SU-DHL-6 (cell line): Measurements from ENCODE around the gene IQSEC2.

Experiments used
- H2AFZ ChIP-seq: fragments of 200-600 bp; sonication (generic); 2 replicates; pipeline ENCODE4 v1.6.1; 2014; ENCODE audit warnings: low read depth, mild to moderate bottlenecking, moderate library complexity, mixed read lengths, antibody characterized with exemption, low read length; ENCODE audit not compliant: severe bottlenecking
- H3F3A ChIP-seq: fragments of 200-600 bp; shearing (Covaris generic); 2 replicates; pipeline ENCODE4 v1.6.0; 2016; ENCODE audit warnings: antibody characterized with exemption, mild to moderate bottlenecking; ENCODE audit not compliant: insufficient read depth
- H3K27ac ChIP-seq: fragments of 200-600 bp; sonication (generic); 2 replicates; pipeline ENCODE4 v1.5.1; 2016; ENCODE audit warnings: low read depth, mild to moderate bottlenecking, low read length, moderate library complexity, mixed read lengths
- H3K27me3 ChIP-seq: fragments of 200-600 bp; sonication (generic), shearing (Covaris generic); 2 replicates; pipeline ENCODE4 v1.6.0; 2014; ENCODE audit warnings: mild to moderate bottlenecking, low read length
- H3K36me3 ChIP-seq: fragments of 200-600 bp; sonication (generic); 2 replicates; pipeline ENCODE4 v1.6.1; 2014; ENCODE audit warnings: mild to moderate bottlenecking, low read length, mixed read lengths
- H3K4me2 ChIP-seq: fragments of 300-600, 200-600 bp; shearing (Covaris generic), sonication (generic); 2 replicates; pipeline ENCODE4 v1.6.0; 2014; ENCODE audit warnings: low read length, low read depth, mild to moderate bottlenecking; ENCODE audit not compliant: poor library complexity, severe bottlenecking
- H3K4me3 ChIP-seq: fragments of 200-600 bp; sonication (generic); 2 replicates; pipeline ENCODE4 v1.5.1; 2014; ENCODE audit warnings: antibody characterized with exemption, low read length, mild to moderate bottlenecking, mixed read lengths; ENCODE audit not compliant: insufficient read depth, poor library complexity, severe bottlenecking
- H3K79me2 ChIP-seq: fragments of 200-600 bp; sonication (generic); 2 replicates; pipeline ENCODE4 v1.6.1; 2014; ENCODE audit warnings: mild to moderate bottlenecking, low read length, moderate library complexity; ENCODE audit not compliant: insufficient read depth
- H3K9ac ChIP-seq: fragments of 200-600 bp; sonication (generic); 2 replicates; pipeline ENCODE4 v1.7.0; 2014; ENCODE audit warnings: mild to moderate bottlenecking, low read length
- H3K9me2 ChIP-seq: fragments of 200-600 bp; sonication (generic); replicated peaks from 2 replicates; pipeline ENCODE4 v1.6.1; 2014; ENCODE audit warnings: low read length; ENCODE audit not compliant: insufficient read depth
- H3K9me3 ChIP-seq: fragments of 200-600 bp; sonication (generic); 2 replicates; pipeline ENCODE4 v1.6.1; 2014; ENCODE audit warnings: low read length, mixed read lengths; ENCODE audit not compliant: insufficient read depth
- H4K20me1 ChIP-seq: fragments of 200-600 bp; sonication (generic); 2 replicates; pipeline ENCODE4 v1.6.1; 2014; ENCODE audit warnings: low read depth, mild to moderate bottlenecking, antibody characterized with exemption, low read length, moderate library complexity, mixed read lengths
- CTCF ChIP-seq: fragments of 200-600 bp; sonication (generic); IDR thresholded peaks from one replicate; pipeline ENCODE4 v1.5.1; 2017; ENCODE audit warnings: antibody characterized with exemption, mild to moderate bottlenecking, low read length, moderate library complexity; ENCODE audit not compliant: insufficient read depth, poor library complexity, severe bottlenecking
- EZH2phosphoT487 ChIP-seq: fragments of 200-600 bp; sonication (generic), shearing (Covaris generic); conservative IDR thresholded peaks from 2 replicates; pipeline ENCODE4 v1.6.1; 2018; ENCODE audit warnings: mild to moderate bottlenecking, antibody characterized with exemption, low read length, moderate library complexity, mixed read lengths

The IQSEC2 gene

DNA sequence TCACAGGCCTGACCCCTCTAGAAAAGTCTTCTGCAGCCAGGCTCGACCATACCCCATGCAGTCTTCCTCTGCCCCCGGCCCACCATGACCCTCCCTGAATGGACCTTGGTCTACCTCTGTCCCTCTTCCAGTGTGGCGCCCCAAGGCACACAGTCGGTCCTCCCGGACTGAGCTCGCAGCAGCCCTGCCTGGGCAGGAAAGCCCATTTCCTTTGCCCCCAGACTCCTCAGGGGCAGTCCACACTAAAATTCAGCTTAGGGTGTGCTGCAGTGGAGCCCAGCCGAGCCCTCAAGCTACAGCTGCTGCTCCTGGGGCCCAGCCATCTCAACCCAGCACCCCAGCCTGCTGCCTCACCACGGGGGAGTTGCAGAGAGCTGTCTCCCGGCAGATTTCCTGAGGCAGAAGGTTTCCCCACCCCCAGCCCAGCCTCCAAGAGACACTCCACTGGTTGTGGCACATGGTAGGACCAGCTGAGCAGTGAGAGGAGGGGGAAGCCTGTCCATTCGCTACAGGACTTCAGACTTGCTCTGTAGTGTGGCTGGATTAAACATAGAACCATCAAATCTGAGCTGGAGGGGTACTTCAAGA, 37.5 kb upstream of the IQSEC2 start:
- H3K9ac ChIP-seq = no peak overlapping the region
- H3K9me2 ChIP-seq = no peaks in the 10 kb centered on the region
- H4K20me1 ChIP-seq = no peaks in the 10 kb centered on the region
- no peaks in the 10 kb centered on the region for H3K36me3 ChIP-seq
- no peak for TF ChIP-seq CTCF
- H3K79me2 ChIP-seq = no peaks in the 10 kb centered on the region
- H3K9me3 ChIP-seq = no peaks in the 10 kb centered on the region
- H3K27me3 ChIP-seq = no peaks in the 10 kb centered on the region
- no peak overlapping the region for H2AFZ ChIP-seq
- H3K27ac ChIP-seq = no peak overlapping the region
- H3K4me3 ChIP-seq = no peak overlapping the region
- H3F3A ChIP-seq = no peaks in the 10 kb centered on the region
- no peak overlapping the region for H3K4me2 ChIP-seq

DNA sequence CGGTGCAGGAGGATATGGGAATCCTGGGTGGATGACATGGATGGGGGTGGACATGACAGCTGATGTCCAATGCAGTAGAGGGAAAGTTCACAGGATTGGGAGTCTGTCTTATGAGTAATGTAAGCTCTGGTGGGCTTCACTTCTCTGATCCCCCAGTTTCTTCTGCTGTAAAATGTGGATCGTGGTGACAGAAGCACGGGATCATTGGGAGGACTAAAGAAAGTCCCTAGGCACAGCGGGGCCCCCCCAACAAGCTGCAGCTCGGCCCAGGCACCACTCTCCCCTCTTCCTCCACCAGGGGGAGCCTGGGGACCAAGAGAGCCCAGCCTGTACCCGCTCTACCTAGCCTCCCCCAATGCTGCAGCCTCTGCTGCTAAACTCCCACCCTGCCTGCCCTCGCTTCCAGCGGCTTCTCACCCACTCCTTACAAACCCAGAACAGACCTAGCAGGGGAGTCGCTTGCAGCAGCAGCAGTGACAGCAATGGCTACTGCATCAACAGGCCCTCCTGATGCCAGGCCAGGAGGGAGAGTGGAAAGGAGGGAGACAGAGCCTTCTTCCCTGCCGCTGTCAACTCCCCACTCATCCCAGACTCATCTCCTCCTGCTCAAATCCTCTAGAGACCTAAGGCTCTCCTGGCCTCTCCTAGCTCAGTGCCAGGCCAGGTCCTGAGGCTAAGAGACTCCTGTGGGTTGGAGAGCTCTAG, 36.1 kb upstream of the IQSEC2 start:
- Histone ChIP-seq H3K27me3 (no peaks in the 10 kb centered on the region), H3K9me3 (no peaks in the 10 kb centered on the region), H3F3A (no peaks in the 10 kb centered on the region), H3K9ac (no peak overlapping the region), H3K9me2 (no peaks in the 10 kb centered on the region), H3K27ac (no peak overlapping the region), H3K36me3 (no peaks in the 10 kb centered on the region), H3K79me2 (no peaks in the 10 kb centered on the region), H4K20me1 (no peaks in the 10 kb centered on the region), H3K4me3 (no peak overlapping the region), H3K4me2 (no peak overlapping the region), H2AFZ (no peak overlapping the region)
- TF ChIP-seq CTCF = peak; percentile 36
- TF ChIP-seq EZH2phosphoT487 = no peak

DNA sequence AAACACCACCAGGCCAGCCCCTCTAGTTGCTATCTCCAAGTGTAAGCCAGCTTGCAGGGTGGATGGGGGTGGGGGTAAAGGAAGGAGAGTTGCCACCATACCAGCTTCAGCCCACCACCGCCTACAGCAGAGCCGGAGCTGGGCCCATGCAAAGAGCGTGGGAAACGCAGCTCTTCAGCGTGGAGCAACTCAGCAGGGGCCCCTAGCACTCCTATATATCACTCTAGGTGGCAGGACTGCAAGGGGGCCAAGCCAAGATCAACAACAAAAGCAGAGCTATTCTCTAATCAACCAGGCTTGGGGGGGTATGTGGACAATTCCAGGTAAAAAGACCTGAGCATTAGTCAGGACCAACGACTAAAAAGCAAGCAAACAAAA, 35.5 kb upstream of the IQSEC2 start:
- H3F3A ChIP-seq = no peaks in the 10 kb centered on the region
- no peak overlapping the region for H3K4me3 ChIP-seq
- no peak overlapping the region for H2AFZ ChIP-seq
- H3K36me3 ChIP-seq = no peaks in the 10 kb centered on the region
- H3K27ac ChIP-seq = no peak overlapping the region
- no peak overlapping the region for H3K9ac ChIP-seq
- TF ChIP-seq EZH2phosphoT487 (no peak), CTCF (no peak)
- no peaks in the 10 kb centered on the region for H4K20me1 ChIP-seq
- H3K9me2 ChIP-seq = no peaks in the 10 kb centered on the region
- no peaks in the 10 kb centered on the region for H3K27me3 ChIP-seq
- H3K79me2 ChIP-seq = no peaks in the 10 kb centered on the region
- H3K4me2 ChIP-seq = no peak overlapping the region
- no peaks in the 10 kb centered on the region for H3K9me3 ChIP-seq
